A549 (cell line): ENCODE measurements around the gene EOGT. TPM values are rescaled to one million over a fixed set of nuclear protein-coding genes. Genes with fewer than 3 reads are reported as not detected.

Source experiments
- ATAC-seq, 2 experiments: fragments of 200-7000 bp in 1 of 2; fragments of >200 bp in 1 of 2; cut with Nextera tagmentation in 1 of 2; cut with Tn5 transposase in 1 of 2; 3 replicates each; pipeline versions ENCODE4 v1.8.0 to v1.9.1; 2018 to 2020; ENCODE audit warnings: mild to moderate bottlenecking in 1 of 2, moderate library complexity in 1 of 2
- CTCF ChIA-PET: fragments of 300-600 bp; sonication (Branson Sonifier 250); formaldehyde crosslinking; extraction: SDS; loops from one replicate; lab custom pipeline; 2021; ENCODE audit warnings: antibody characterized with exemption, inconsistent platforms; lab: Yijun Ruan, JAX
- POLR2A ChIA-PET: fragments of 350-600 bp; formaldehyde crosslinking; extraction: SDS; loops from one replicate; lab custom pipeline; 2021; ENCODE audit warnings: antibody characterized with exemption, inconsistent platforms; lab: Yijun Ruan, JAX
- DNase-seq, 2 experiments: peaks; one replicate each; pipeline versions ENCODE4 v3.0.0 to v3.0.0-alpha.2; 2011 to 2016; ENCODE audit warnings: low read depth in 1 of 2, low spot score in 1 of 2
- FAIRE-seq: peaks from 2 replicates; lab custom pipeline; 2011; peaks lifted over from hg19 to GRCh38; lab: Jason Lieb, UNC
- H3K27ac ChIP-seq, 2 experiments: fragments of >200 bp; sonication (Bioruptor Twin); formaldehyde crosslinking; 3 replicates each; pipeline ENCODE4 v1.5.1; 2016 to 2017
- H3K4me1 ChIP-seq: fragments of >200 bp; sonication (Bioruptor Twin); formaldehyde crosslinking; 3 replicates; pipeline ENCODE4 v1.6.1; 2016
- H3K4me2 ChIP-seq: fragments of >200 bp; sonication (Bioruptor Twin); formaldehyde crosslinking; 3 replicates; pipeline ENCODE4 v1.6.1; 2016
- H3K4me3 ChIP-seq: fragments of >200 bp; sonication (Bioruptor Twin); formaldehyde crosslinking; 3 replicates; pipeline ENCODE4 v1.5.1; 2016
- H3K9me3 ChIP-seq: fragments of >200 bp; sonication (Bioruptor Twin); formaldehyde crosslinking; 3 replicates; pipeline ENCODE4 v1.6.1; 2016
- ATOH8 ChIP-seq: fragments of 250-450 bp; sonication (Bioruptor Pico); IDR thresholded peaks from 2 replicates; pipeline ENCODE4 v1.5.0; 2020; ENCODE audit warnings: low read depth, mild to moderate bottlenecking, moderate library complexity
- CHD2 ChIP-seq: fragments of 150-350 bp; IDR thresholded peaks from 2 replicates; pipeline ENCODE4 v1.6.1; 2014; ENCODE audit warnings: low read length; ENCODE audit not compliant: partially characterized antibody
- CTCF ChIP-seq: fragments of >200 bp; sonication (Bioruptor Twin); formaldehyde crosslinking; IDR thresholded peaks from 3 replicates; pipeline ENCODE4 v1.5.1; 2016
- EHMT2 ChIP-seq: fragments of 200-600 bp; sonication (generic); IDR thresholded peaks from 2 replicates; pipeline ENCODE4 v1.6.1; 2016; ENCODE audit warnings: antibody characterized with exemption, low read depth, mild to moderate bottlenecking, moderate library complexity
- ESRRA ChIP-seq: fragments of 150-350 bp; IDR thresholded peaks from 2 replicates; pipeline ENCODE4 v1.6.1; 2014; ENCODE audit warnings: mild to moderate bottlenecking, low read length, borderline replicate concordance
- FOXS1 ChIP-seq: fragments of 250-450 bp; sonication (Bioruptor Pico); IDR thresholded peaks from 2 replicates; pipeline ENCODE4 v1.5.0; 2020; ENCODE audit warnings: mild to moderate bottlenecking, moderate library complexity
- GATA3 ChIP-seq: IDR thresholded peaks from 2 replicates; pipeline ENCODE4 v1.6.1; 2012; ENCODE audit warnings: borderline replicate concordance
- HDAC2 ChIP-seq: fragments of 200-600 bp; sonication (generic); IDR thresholded peaks from 2 replicates; pipeline ENCODE4 v1.6.1; 2016
- HES2 ChIP-seq: fragments of >200 bp; sonication (Bioruptor Twin); formaldehyde crosslinking; IDR thresholded peaks from 2 replicates; pipeline ENCODE4 v1.6.1; 2016
- HMGXB4 ChIP-seq: fragments of 250-450 bp; sonication (Bioruptor Pico); IDR thresholded peaks from 2 replicates; pipeline ENCODE4 v1.5.0; 2021; ENCODE audit warnings: mild to moderate bottlenecking, moderate library complexity, borderline replicate concordance
- HOXA7 ChIP-seq: fragments of 250-450 bp; sonication (Bioruptor Pico); IDR thresholded peaks from 2 replicates; pipeline ENCODE4 v1.5.0; 2020; ENCODE audit warnings: mild to moderate bottlenecking, moderate library complexity
- HOXB13 ChIP-seq: fragments of 250-450 bp; sonication (Bioruptor Pico); IDR thresholded peaks from 2 replicates; pipeline ENCODE4 v1.5.0; 2020; ENCODE audit warnings: low read depth, mild to moderate bottlenecking, moderate library complexity
- MAFK ChIP-seq: fragments of 450-650 bp; IDR thresholded peaks from 2 replicates; pipeline ENCODE4 v1.6.1; 2014; ENCODE audit not compliant: partially characterized antibody
- MAZ ChIP-seq: fragments of 150-350 bp; IDR thresholded peaks from 2 replicates; pipeline ENCODE4 v1.6.1; 2014; ENCODE audit warnings: antibody characterized with exemption, low read depth, low read length, borderline replicate concordance
- NFE2L2 ChIP-seq: fragments of 150-350 bp; conservative IDR thresholded peaks from 2 replicates; pipeline ENCODE4 v1.6.1; 2014; ENCODE audit warnings: low read length
- NPAS2 ChIP-seq: fragments of 250-450 bp; sonication (Bioruptor Pico); IDR thresholded peaks from 2 replicates; pipeline ENCODE4 v1.8.0; 2022; ENCODE audit warnings: mild to moderate bottlenecking, moderate library complexity, borderline replicate concordance
- PHF8 ChIP-seq: fragments of 200-600 bp; sonication (generic); IDR thresholded peaks from 2 replicates; pipeline ENCODE4 v1.6.1; 2016; ENCODE audit warnings: low read depth, mild to moderate bottlenecking, antibody characterized with exemption, moderate library complexity, borderline replicate concordance
- POLR2A ChIP-seq: IDR thresholded peaks from 2 replicates; pipeline ENCODE4 v1.6.1; 2012; ENCODE audit warnings: mild to moderate bottlenecking, low read length
- POLR2AphosphoS2 ChIP-seq: conservative IDR thresholded peaks from 2 replicates; pipeline ENCODE4 v1.6.1; 2012; ENCODE audit warnings: low read length, improper control_type of control experiment, inconsistent platforms
- RFX5 ChIP-seq: fragments of 450-650 bp; IDR thresholded peaks from 2 replicates; pipeline ENCODE4 v1.7.1; 2014; ENCODE audit warnings: antibody characterized with exemption, mild to moderate bottlenecking, moderate library complexity
- SREBF2 ChIP-seq: fragments of 450-650 bp; IDR thresholded peaks from 2 replicates; pipeline ENCODE4 v1.6.1; 2014; ENCODE audit warnings: mild to moderate bottlenecking, moderate library complexity
- TFCP2L1 ChIP-seq: fragments of 250-450 bp; sonication (Bioruptor Pico); IDR thresholded peaks from 2 replicates; pipeline ENCODE4 v1.5.0; 2021; ENCODE audit warnings: mild to moderate bottlenecking
- TP53 ChIP-seq: fragments of 250-450 bp; sonication (Bioruptor Pico); IDR thresholded peaks from 2 replicates; pipeline ENCODE4 v1.5.0; 2021; ENCODE audit warnings: mild to moderate bottlenecking, moderate library complexity
- ZNF302 ChIP-seq: fragments of 250-450 bp; sonication (Bioruptor Pico); IDR thresholded peaks from 2 replicates; pipeline ENCODE4 v1.9.0; 2021; ENCODE audit warnings: inconsistent platforms, mild to moderate bottlenecking, moderate library complexity
- WGBS: methylation state at CpG from one replicate; pipeline ENCODE4 v1.1.6; 2017; ENCODE audit errors: missing lambda C conversion rate; 5-methylcytosine and 5-hydroxymethylcytosine counted together
- polyA plus RNA-seq, 4 experiments: library from polyadenylated mRNA; depleted of rRNA in 3 of 4; stranded (reverse); fragments of >200 nt; fragmentation: RNase III in 1 of 4; extraction: RNeasy Plus Mini Kit Qiagen cat#74134 plus additional on column Dnase treatment in 1 of 4; gene quantifications; 2 replicates in 3 of 4; 3 replicates in 1 of 4; pipeline ENCODE4 v1.2.3, GENCODE V29; 2011 to 2017
- TF ChIP-seq, protein P1 (sequence below): IDR thresholded peaks from 2 replicates; pipeline ENCODE4 v1.6.1; 2012

Gene EOGT
- polyA plus RNA-seq, 2 of the 4 experiments (the other 2 are of a cell fraction), result 9.3 to 11.1 TPM

GRCh38 chr3:69044608-69045007 lies 31.1 kb upstream of the EOGT start (continued):
- TF ChIP-seq ZNF302 (CRISPR knock-in tag), result no peak
- no peak for TF ChIP-seq FOXS1 (CRISPR knock-in tag)

DNA sequence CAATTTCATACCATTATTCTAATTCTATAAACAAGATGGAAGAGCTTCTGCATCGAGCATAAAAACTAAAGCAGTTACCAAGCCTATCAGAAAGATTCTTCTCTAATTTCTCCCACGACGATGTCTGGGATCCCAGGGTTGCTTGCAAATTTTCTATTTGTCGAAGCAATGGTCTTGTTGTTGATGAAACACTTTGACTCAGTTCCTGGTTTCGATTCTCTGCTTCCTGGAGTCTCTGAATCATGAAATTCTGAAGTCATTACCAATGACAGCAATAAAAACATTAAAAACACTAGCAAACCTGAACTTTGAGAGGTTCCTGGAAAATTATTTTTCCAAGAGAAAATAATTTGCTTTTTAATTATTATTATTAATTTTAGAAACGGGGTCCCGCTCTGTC lies 20.0 kb upstream of the EOGT start:
- no peak for DNase-seq
- 87% methylated on average over 7 of the region's 7 CpGs for WGBS
- H3K4me1 ChIP-seq, result no peaks in the 10 kb centered on the region
- FAIRE-seq, result no peak
- no peak for ATAC-seq
- H3K9me3 ChIP-seq, result no peaks in the 10 kb centered on the region
- H3K4me2 ChIP-seq, result no peak overlapping the region
- no peak overlapping the region for H3K27ac ChIP-seq
- CTCF ChIA-PET, result no interaction called here
- POLR2A ChIA-PET, result no interaction called here
- H3K4me3 ChIP-seq, result no peak overlapping the region
- no peak for TF ChIP-seq POLR2AphosphoS2
- no peak for TF ChIP-seq CHD2
- TF ChIP-seq NFE2L2, result no peak
- no peak for TF ChIP-seq MAZ
- TF ChIP-seq NPAS2 (CRISPR knock-in tag), result no peak
- TF ChIP-seq, protein P1, sequence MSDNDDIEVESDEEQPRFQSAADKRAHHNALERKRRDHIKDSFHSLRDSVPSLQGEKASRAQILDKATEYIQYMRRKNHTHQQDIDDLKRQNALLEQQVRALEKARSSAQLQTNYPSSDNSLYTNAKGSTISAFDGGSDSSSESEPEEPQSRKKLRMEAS, result no peak
- TF ChIP-seq TFCP2L1 (CRISPR knock-in tag), result no peak
- no peak for TF ChIP-seq ESRRA
- no peak for TF ChIP-seq SREBF2
- no peak for TF ChIP-seq HOXA7 (CRISPR knock-in tag)
- no peak for TF ChIP-seq HES2
- no peak for TF ChIP-seq HMGXB4 (CRISPR knock-in tag)
- TF ChIP-seq FOXS1 (CRISPR knock-in tag), result no peak
- TF ChIP-seq MAFK, result no peak
- no peak for TF ChIP-seq EHMT2

DNA sequence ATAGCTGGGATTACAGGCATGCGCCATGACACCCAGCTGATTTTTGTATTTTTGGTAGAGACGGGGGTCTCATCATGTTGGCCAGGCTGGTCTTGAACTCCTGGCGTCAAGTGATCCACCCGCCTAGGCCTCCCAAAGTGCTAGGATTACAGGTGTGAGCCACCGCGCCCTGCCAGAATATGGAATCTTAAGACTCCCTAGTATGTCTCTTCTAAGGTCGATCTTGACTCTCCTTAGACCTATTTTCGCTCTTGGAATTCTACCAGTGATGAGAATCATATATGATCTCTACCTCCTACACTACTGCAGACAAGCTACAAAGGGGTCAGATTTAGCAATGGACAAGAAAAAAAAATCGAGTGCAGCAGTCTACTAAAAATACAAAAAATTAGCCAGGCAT lies 19.3 kb upstream of the EOGT start:
- DNase-seq, result no peak
- TF ChIP-seq HOXB13 (CRISPR knock-in tag) (no peak), RFX5 (no peak), CTCF (no peak), ATOH8 (no peak), CHD2 (no peak), HDAC2 (no peak), POLR2A (no peak), TP53 (CRISPR knock-in tag) (no peak), PHF8 (no peak), GATA3 (no peak)
- TF ChIP-seq, all 56 proteins: peak for 0
- H3K4me3 ChIP-seq, result no peak overlapping the region
- no peak for ATAC-seq
- WGBS, result 93% methylated on average over 9 of the region's 9 CpGs
- H3K9me3 ChIP-seq, result no peaks in the 10 kb centered on the region
- H3K4me2 ChIP-seq, result no peak overlapping the region
- ChIA-PET POLR2A (no interaction called here), CTCF (no interaction called here)
- FAIRE-seq, result no peak
- no peaks in the 10 kb centered on the region for H3K4me1 ChIP-seq
- H3K27ac ChIP-seq, result no peak overlapping the region
